Measurements from ENCODE around the gene ITSN1.

- TF ChIP-seq CTCF (IDR thresholded peaks at IDR 0.05; ENCODE audit: low read depth, low read length, poor library complexity, severe bottlenecking) (no peak), EZH2phosphoT487 (IDR thresholded peaks at IDR 0.05; ENCODE audit: borderline replicate concordance, low read length) (no peak)
Observed at GRCh38 chr21:33899199-33899598, 256.9 kb downstream of the ITSN1 start.

Data from DOHH2 (cell line).